HL-60 (cell line): Measurements from ENCODE around the gene OMA1.
A peak's percentile ranks its signal among the peaks of the same experiment; 100 is the strongest.
"Not testable (repeated sequence)": the region's sequence is repeated elsewhere in the genome, so short reads cannot be mapped to it uniquely, and the experiment has no call there.

Experiments used
- DNase-seq, 2 experiments: peaks; one replicate each; pipeline ENCODE4 v3.0.0-alpha.2; 2010 to 2020; ENCODE audit warnings: low read depth in 1 of 2, low spot score in 1 of 2
- H3K27ac ChIP-seq: fragments of 250-450 bp; sonication (Bioruptor Pico); replicated peaks from 2 replicates; pipeline ENCODE4 v1.5.1; 2020; ENCODE audit warnings: mild to moderate bottlenecking, moderate library complexity
- H3K27me3 ChIP-seq: fragments of 250-450 bp; sonication (Bioruptor Pico); 2 replicates; pipeline ENCODE4 v1.5.1; 2021; ENCODE audit warnings: mild to moderate bottlenecking, moderate library complexity; ENCODE audit not compliant: insufficient read depth, poor library complexity, severe bottlenecking
- H3K4me3 ChIP-seq: replicated peaks from 2 replicates; pipeline ENCODE4 v1.5.1; 2011; ENCODE audit warnings: mild to moderate bottlenecking, control low read depth, low read length; ENCODE audit not compliant: insufficient read depth
- CTCF ChIP-seq: IDR thresholded peaks from one replicate; pipeline ENCODE4 v1.5.1; 2011; ENCODE audit warnings: low read length, control low read depth, inconsistent platforms; ENCODE audit not compliant: insufficient read depth
- GABPA ChIP-seq: IDR thresholded peaks from 2 replicates; pipeline ENCODE4 v1.6.1; 2012; ENCODE audit warnings: low read depth
- POLR2AphosphoS5 ChIP-seq: IDR thresholded peaks from 2 replicates; pipeline ENCODE4 v1.6.1; 2012; ENCODE audit warnings: low read depth
- REST ChIP-seq: IDR thresholded peaks from 2 replicates; pipeline ENCODE4 v1.6.1; 2012; ENCODE audit warnings: low read depth; ENCODE audit not compliant: insufficient replicate concordance
- SPI1 ChIP-seq: IDR thresholded peaks from 2 replicates; pipeline ENCODE4 v1.6.1; 2012; ENCODE audit warnings: low read depth, mild to moderate bottlenecking, borderline replicate concordance

Gene OMA1

DNA sequence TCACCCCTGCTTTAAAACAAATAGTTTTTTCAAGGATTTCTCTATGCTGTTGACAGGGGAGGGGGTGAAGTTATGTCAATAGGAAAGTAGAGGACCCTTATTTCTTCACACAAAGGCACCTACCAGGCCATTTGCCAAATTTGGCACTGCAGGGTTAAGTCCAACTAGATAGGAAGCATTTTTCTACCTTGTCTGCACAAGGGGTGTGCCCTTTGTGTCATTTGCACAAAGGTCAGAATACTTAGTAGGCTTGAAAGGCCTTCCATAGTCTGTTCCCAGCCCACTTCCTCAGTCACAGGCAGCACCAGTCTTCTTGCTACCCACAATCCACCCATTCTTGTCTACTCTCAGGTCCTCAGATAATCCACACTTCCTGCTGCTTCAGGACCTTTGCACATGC, 23.6 kb upstream of the OMA1 start:
- Histone ChIP-seq H3K27ac (no peak overlapping the region), H3K4me3 (no peak overlapping the region), H3K27me3 (no peaks in the 10 kb centered on the region)
- peak in 1 of 2 experiments; percentile 24 for DNase-seq
- TF ChIP-seq GABPA, result no peak

DNA sequence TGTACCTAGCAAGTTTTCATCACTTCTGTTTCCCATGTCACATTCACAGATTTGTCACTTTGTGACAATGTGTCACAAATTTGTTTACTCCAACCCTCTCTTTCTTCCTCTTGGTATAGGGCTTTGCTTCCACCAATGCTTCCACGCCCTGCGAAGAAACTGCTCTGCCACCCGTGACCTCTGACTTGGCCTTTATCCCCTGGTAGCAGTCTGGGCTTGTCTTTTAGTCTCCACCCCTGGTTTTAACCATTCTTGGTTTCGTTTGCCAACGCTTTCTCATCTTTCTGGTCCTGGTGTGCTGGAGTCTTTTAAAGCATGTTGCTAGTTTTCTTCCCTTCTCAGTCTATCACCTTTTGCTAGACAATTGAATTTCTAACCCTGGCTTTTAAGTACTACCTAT, 22.4 kb upstream of the OMA1 start:
- no peak for TF ChIP-seq POLR2AphosphoS5
- TF ChIP-seq SPI1, result no peak
- no peak for TF ChIP-seq REST
- TF ChIP-seq CTCF, result no peak
- TF ChIP-seq GABPA, result no peak
- DNase-seq, result no peak
- H3K27me3 ChIP-seq, result no peaks in the 10 kb centered on the region
- no peak overlapping the region for H3K4me3 ChIP-seq
- H3K27ac ChIP-seq, result no peak overlapping the region

DNA sequence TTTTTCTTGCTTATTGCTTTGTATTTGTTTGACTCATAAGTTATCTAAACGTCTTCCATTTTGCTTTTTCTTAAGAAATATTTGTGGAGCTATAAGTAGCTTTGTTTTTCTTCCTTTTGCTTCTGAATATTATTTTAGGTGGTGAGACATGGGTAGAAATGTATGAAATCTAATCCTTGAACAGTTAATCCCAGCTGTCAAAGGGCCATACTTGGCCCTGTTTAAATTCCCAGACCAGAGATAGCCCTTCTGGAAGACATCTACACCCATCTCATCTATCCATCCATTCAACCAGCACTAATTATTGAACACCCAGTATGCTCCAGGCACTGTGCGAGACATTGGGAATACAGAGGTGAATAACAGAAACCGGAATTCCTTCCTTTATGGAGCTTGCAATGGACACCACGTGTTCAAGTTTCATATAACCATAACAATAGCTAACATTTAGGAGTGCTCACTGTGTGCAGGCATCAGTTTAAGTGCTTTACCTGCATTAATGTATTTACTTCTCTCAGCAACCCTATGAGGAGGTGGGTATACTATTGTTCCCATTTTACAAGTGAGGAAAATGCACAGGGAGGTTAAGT, 21.8 kb upstream of the OMA1 start:
- H3K4me3 ChIP-seq, result no peak overlapping the region
- DNase-seq, result no peak
- no peaks in the 10 kb centered on the region for H3K27me3 ChIP-seq
- no peak overlapping the region for H3K27ac ChIP-seq
- no peak for TF ChIP-seq CTCF
- TF ChIP-seq SPI1, result no peak
- TF ChIP-seq REST, result no peak

DNA sequence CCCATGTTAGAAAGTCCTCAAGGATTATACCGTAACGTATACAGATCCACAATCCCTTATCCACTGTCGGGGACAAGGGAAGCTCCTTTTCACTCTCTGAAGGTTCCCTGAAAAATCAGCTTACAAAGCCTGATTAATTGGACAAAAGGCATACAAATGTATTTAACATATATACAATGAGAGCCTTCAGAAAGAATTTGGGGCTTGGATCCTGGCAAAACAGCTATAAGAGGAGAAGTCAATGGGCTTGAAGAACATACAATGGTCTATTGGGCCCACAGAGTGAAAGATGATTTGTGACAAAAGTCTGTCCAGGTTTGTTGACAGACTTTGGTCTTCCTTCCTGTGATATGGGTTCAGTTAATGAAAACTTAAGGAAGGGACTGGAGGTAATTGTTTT, 19.8 kb upstream of the OMA1 start:
- no peak for DNase-seq
- no peak overlapping the region for H3K27ac ChIP-seq
- H3K4me3 ChIP-seq, result no peak overlapping the region
- no peak for TF ChIP-seq POLR2AphosphoS5
- TF ChIP-seq GABPA, result no peak
- TF ChIP-seq REST, result no peak
- TF ChIP-seq SPI1, result no peak
- TF ChIP-seq CTCF, result no peak
- H3K27me3 ChIP-seq, result no peaks in the 10 kb centered on the region

- H3K27ac ChIP-seq, H3K4me3 ChIP-seq, H3K27me3 ChIP-seq, DNase-seq: not testable (repeated sequence)
These were observed 17.2 kb upstream of the OMA1 start for GRCh38 chr1:58563715-58564114.
